IPS-15b (cell line): Measurements from ENCODE around the gene PARM1.

Experiments used
- H3K27me3 ChIP-seq: one replicate; pipeline ENCODE4 v1.6.1; 2013; ENCODE audit warnings: low read length; ENCODE audit not compliant: control insufficient read depth, insufficient read depth
- H3K36me3 ChIP-seq: one replicate; pipeline ENCODE4 v1.6.1; 2013; ENCODE audit warnings: low read length; ENCODE audit not compliant: control insufficient read depth, insufficient read depth
- H3K4me1 ChIP-seq: one replicate; pipeline ENCODE4 v1.6.1; 2013; ENCODE audit warnings: mild to moderate bottlenecking, low read length; ENCODE audit not compliant: control insufficient read depth, insufficient read depth
- H3K4me3 ChIP-seq: one replicate; pipeline ENCODE4 v1.5.1; 2013; ENCODE audit warnings: low read depth, low read length
- H3K9ac ChIP-seq: one replicate; pipeline ENCODE4 v1.6.1; 2013; ENCODE audit warnings: low read depth, mild to moderate bottlenecking, low read length
- H3K9me3 ChIP-seq: one replicate; pipeline ENCODE4 v1.6.1; 2013; ENCODE audit warnings: mild to moderate bottlenecking, low read length; ENCODE audit not compliant: control insufficient read depth, insufficient read depth

PARM1 gene

GRCh38 chr4:74996996-74997395 is 64.1 kb downstream of the PARM1 start:
- Histone ChIP-seq H3K9me3 (no peaks in the 10 kb centered on the region), H3K36me3 (no peaks in the 10 kb centered on the region), H3K9ac (no peak overlapping the region), H3K4me3 (no peak overlapping the region), H3K4me1 (no peaks in the 10 kb centered on the region), H3K27me3 (no peaks in the 10 kb centered on the region)

- Histone ChIP-seq H3K9ac (no peak overlapping the region), H3K4me3 (no peak overlapping the region), H3K36me3 (peaks cover 2% of the 10 kb centered on the region), H3K4me1 (no peaks in the 10 kb centered on the region), H3K27me3 (no peaks in the 10 kb centered on the region), H3K9me3 (no peaks in the 10 kb centered on the region)
Measured at GRCh38 chr4:74997948-74998729, 65.2 kb downstream of the PARM1 start.

- Histone ChIP-seq H3K36me3 (peaks cover 2% of the 10 kb centered on the region), H3K4me3 (no peak overlapping the region), H3K9ac (no peak overlapping the region), H3K9me3 (no peaks in the 10 kb centered on the region), H3K4me1 (no peaks in the 10 kb centered on the region), H3K27me3 (no peaks in the 10 kb centered on the region)
Measured at GRCh38 chr4:74999714-75000309, 66.9 kb downstream of the PARM1 start.

GRCh38 chr4:75001871-75002270 is 69.0 kb downstream of the PARM1 start:
- Histone ChIP-seq H3K4me3 (no peak overlapping the region), H3K27me3 (no peaks in the 10 kb centered on the region), H3K9me3 (no peaks in the 10 kb centered on the region), H3K36me3 (peaks cover 2% of the 10 kb centered on the region), H3K4me1 (no peaks in the 10 kb centered on the region), H3K9ac (no peak overlapping the region)

GRCh38 chr4:75002381-75002780 is 69.5 kb downstream of the PARM1 start:
- H3K36me3 ChIP-seq = peaks cover 2% of the 10 kb centered on the region
- H3K9ac ChIP-seq = no peak overlapping the region
- H3K9me3 ChIP-seq = no peaks in the 10 kb centered on the region
- H3K4me1 ChIP-seq = no peaks in the 10 kb centered on the region
- no peak overlapping the region for H3K4me3 ChIP-seq
- no peaks in the 10 kb centered on the region for H3K27me3 ChIP-seq

GRCh38 chr4:75003979-75004378 is 71.1 kb downstream of the PARM1 start:
- no peaks in the 10 kb centered on the region for H3K4me1 ChIP-seq
- H3K27me3 ChIP-seq = no peaks in the 10 kb centered on the region
- no peak overlapping the region for H3K9ac ChIP-seq
- no peak overlapping the region for H3K4me3 ChIP-seq
- H3K36me3 ChIP-seq = peaks cover 2% of the 10 kb centered on the region
- H3K9me3 ChIP-seq = no peaks in the 10 kb centered on the region

GRCh38 chr4:75004755-75005668 is 72.1 kb downstream of the PARM1 start:
- peaks cover 2% of the 10 kb centered on the region for H3K36me3 ChIP-seq
- no peak overlapping the region for H3K9ac ChIP-seq
- no peak overlapping the region for H3K4me3 ChIP-seq
- no peaks in the 10 kb centered on the region for H3K4me1 ChIP-seq
- H3K27me3 ChIP-seq = no peaks in the 10 kb centered on the region
- H3K9me3 ChIP-seq = no peaks in the 10 kb centered on the region

- H3K9me3 ChIP-seq = no peaks in the 10 kb centered on the region
- H3K27me3 ChIP-seq = no peaks in the 10 kb centered on the region
- peaks cover 2% of the 10 kb centered on the region for H3K36me3 ChIP-seq
- no peak overlapping the region for H3K9ac ChIP-seq
- no peak overlapping the region for H3K4me3 ChIP-seq
- H3K4me1 ChIP-seq = no peaks in the 10 kb centered on the region
Measured at GRCh38 chr4:75005727-75006126, 72.8 kb downstream of the PARM1 start.

GRCh38 chr4:75007891-75008290 is 75.0 kb downstream of the PARM1 start:
- H3K4me3 ChIP-seq = no peak overlapping the region
- H3K9ac ChIP-seq = no peak overlapping the region
- H3K36me3 ChIP-seq = peaks cover 4% of the 10 kb centered on the region
- no peaks in the 10 kb centered on the region for H3K4me1 ChIP-seq
- H3K27me3 ChIP-seq = no peaks in the 10 kb centered on the region
- no peaks in the 10 kb centered on the region for H3K9me3 ChIP-seq

GRCh38 chr4:75009138-75009537 is 76.2 kb downstream of the PARM1 start:
- no peak overlapping the region for H3K9ac ChIP-seq
- peaks cover 4% of the 10 kb centered on the region for H3K36me3 ChIP-seq
- H3K9me3 ChIP-seq = no peaks in the 10 kb centered on the region
- H3K27me3 ChIP-seq = no peaks in the 10 kb centered on the region
- H3K4me3 ChIP-seq = no peak overlapping the region
- H3K4me1 ChIP-seq = no peaks in the 10 kb centered on the region

- no peaks in the 10 kb centered on the region for H3K4me1 ChIP-seq
- H3K9ac ChIP-seq = no peak overlapping the region
- H3K27me3 ChIP-seq = no peaks in the 10 kb centered on the region
- H3K36me3 ChIP-seq = peaks cover 4% of the 10 kb centered on the region
- no peak overlapping the region for H3K4me3 ChIP-seq
- H3K9me3 ChIP-seq = no peaks in the 10 kb centered on the region
Measured at GRCh38 chr4:75011131-75011795, 78.3 kb downstream of the PARM1 start.
